GM21576 (cell line): ENCODE results near the gene DNASE1L1.

Experiments used
- ATAC-seq: cut with Tn5 transposase; IDR thresholded peaks from one replicate; pipeline ENCODE4 v1.9.1; 2021; ENCODE audit warnings: mild to moderate bottlenecking, moderate library complexity; ENCODE audit not compliant: unreplicated experiment

The DNASE1L1 gene

DNA sequence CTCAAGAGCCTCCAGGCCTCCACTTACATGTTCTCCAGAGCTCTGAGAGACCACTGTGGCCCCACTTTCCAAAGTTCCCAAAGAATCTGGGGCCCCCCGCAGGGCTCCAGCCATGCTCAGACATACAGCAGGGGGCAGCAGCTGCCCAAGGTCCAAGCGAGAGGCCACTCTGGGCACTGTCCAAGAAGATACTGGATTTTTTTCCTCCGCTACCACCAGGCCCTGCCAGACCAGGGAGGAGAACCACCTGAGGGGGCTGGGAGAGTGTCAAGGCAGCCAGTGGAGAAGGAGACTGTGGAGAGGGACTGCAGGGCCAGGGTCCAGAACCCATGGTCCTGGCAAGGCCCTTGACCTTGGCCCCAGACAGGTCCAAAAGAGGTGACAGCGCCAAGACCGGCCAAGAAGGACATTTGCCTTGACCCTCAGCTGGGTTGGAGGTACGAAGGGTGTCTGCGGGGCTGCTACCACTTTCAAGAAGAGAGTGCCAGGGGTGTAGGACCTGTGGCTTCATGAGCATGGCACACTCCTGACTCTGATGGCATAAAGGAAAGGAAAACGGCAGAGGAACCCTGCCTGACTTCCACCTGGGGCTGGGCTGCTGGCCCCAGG is 24.7 kb downstream of the DNASE1L1 start:
- ATAC-seq = no peak

DNA sequence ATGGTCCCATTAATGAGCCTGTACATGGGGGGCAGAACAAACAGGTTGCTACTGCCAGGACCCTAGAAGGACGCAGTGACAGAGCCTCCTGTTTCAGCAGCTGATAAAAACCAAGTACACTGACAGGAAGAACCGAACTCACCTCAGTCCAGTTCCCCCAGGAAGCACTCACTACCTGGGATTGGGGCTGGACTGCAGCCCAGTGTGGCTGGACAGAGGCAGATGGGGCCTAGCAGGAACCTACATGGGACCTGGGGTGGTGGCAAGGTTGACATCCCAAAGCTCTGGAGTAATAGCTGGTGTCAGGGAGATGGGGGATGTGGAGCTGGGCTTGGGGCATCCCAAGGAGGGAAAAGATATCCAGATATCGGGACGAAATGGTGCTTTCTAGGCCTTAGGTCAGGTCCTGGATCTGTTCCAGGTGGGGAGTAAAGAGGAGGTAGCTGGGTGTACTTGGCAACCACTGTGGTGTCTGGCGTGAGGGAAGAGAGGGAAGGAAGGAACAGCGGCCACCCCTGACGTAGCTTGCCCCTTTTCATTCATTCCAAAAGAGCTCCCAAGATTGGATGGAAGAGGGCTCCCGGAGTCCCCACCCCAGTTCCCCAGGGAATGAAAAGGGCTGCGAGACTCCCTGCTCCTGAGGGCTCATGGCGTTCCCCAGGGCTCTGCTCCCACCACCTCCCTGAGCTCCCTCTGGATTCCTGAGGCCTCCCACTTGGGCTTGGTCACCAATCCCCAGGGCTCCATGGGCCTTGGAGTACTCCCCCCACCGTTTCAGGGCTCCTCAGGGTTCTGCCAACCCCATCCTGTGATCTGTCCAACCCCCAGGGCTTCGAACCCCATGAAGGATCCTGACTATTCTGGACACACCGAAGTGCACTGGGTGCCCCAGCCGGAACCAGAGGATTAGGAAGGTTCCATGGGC is 25.4 kb downstream of the DNASE1L1 start:
- ATAC-seq = no peak

DNA sequence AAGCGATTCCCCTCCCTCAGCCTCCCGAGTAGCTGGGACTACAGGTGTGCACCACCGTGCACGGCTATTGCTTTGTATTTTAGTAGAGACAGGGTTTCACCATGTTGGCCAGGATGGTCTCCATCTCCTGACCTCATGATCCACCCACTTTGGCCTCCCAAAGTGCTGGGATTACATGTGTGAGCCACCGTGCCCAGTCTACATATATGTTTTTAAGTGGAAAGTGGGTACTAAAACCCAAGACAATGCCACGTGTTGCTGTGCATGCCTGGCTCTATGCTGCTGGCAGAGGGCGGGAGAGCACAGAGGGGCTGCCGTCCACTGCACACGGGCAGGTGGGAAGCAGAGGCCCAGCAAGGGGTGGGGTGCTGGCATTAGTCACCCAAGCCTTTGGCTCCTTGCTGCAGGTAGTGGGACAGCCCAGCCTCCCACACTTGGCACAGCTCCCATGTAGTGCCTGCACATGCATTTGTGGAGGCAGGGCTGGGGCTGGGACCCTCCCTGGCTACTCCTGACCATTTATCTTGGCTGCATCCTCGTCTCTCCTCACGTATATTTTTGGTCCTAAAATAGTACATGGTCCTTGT is 26.5 kb downstream of the DNASE1L1 start:
- no peak for ATAC-seq

DNA sequence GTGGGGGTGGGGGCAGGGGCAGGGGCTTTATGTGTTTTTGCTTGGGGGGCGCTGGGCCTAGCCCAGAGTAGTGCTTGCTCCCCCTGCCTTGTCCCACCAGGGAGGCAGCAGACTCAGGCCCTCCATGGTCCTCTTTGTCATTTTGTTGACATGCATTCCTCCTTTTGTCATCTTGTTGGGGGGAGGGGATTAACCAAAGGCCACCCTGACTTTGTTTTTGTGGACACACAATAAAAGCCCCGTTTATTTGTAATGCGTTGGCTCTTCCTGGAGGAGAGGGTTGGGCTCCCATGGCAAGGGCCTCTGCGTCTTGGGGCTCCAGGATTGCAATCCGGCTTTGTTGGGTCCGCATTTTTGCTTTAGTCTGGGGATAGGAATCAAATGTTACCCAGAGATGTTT is 27.8 kb downstream of the DNASE1L1 start:
- ATAC-seq = no peak

DNA sequence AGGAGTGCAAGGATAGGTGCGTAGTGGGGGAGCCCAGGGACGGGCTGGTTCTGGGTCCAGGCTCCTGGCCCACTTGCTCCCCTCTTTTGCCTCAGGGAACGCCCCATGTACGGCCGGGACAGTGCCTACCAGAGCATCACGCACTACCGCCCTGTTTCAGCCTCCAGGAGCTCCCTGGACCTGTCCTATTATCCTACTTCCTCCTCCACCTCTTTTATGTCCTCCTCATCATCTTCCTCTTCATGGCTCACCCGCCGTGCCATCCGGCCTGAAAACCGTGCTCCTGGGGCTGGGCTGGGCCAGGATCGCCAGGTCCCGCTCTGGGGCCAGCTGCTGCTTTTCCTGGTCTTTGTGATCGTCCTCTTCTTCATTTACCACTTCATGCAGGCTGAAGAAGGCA is 28.3 kb downstream of the DNASE1L1 start:
- ATAC-seq = no peak

DNA sequence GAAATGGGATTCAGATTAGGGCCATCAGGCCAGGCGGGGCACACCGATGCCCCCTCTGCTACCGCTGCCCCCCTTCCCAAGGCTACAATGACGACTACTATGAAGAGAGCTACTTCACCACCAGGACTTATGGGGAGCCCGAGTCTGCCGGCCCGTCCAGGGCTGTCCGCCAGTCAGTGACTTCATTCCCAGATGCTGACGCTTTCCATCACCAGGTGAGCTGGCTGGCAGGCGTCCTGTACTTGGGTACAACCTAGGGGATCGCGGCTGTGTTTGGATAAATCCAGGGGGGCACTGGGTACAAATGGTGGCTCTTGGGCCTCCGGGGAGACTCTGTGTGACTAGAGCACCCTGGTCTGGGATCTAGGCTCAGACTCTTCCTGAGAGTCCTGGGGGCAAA is 28.9 kb downstream of the DNASE1L1 start:
- no peak for ATAC-seq

DNA sequence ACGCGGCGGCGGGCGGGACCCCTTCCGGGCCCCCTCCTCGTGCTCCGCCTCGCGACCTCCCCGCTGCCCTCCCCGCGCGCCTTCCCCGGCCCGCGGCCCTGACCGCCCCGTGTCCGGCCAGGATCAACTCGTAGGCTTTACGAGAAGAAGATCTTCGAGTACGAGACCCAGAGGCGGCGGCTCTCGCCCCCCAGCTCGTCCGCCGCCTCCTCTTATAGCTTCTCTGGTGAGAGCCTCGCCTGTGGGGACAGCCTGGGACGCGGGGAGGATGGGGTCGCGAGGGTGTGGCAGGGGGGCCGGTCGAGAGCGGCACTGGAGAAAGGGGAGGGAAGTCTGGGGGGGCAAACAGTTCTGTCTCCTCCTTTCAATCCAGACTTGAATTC is 29.5 kb downstream of the DNASE1L1 start:
- no peak for ATAC-seq

DNA sequence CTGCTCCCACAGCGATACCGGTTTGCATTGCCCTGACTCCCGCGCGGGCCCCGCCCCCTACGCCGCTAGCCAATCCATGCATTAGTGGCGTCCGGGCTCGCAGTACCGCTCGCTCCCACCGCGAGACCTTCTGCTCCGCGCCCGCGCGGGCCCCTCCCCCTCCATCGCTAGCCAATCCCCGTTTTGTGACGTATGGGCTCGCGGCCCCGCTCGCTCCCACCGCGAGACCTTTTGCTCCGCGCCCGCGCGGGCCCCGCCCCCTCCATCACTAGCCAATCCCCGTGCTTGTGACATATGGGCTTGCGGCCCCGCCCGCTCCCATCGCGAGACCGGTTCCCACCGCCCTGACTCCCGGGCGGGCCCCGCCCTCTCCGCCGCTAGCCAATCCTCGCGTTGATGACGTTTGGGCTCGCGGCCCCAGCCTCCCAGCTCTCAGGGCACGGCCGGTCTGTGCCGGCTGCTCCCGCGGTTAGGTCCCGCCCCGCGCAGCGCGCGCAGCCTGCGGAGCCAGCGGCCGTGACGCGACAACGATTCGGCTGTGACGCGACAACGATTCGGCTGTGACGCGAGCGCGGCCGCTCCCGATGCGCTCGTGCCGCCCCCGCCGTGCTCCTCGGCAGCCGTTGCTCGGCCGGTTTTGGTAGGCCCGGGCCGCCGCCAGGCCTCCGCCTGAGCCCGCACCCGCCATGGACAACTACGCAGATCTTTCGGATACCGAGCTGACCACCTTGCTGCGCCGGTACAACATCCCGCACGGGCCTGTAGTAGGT is 30.1 kb downstream of the DNASE1L1 start, which contains the start of gene EMD:
TSS of gene EMD (plus strand) at position 497 of the 770 bp plus-strand sequence. CDS start at position 687, 190 bp downstream.
- peak; percentile 80 for ATAC-seq

DNA sequence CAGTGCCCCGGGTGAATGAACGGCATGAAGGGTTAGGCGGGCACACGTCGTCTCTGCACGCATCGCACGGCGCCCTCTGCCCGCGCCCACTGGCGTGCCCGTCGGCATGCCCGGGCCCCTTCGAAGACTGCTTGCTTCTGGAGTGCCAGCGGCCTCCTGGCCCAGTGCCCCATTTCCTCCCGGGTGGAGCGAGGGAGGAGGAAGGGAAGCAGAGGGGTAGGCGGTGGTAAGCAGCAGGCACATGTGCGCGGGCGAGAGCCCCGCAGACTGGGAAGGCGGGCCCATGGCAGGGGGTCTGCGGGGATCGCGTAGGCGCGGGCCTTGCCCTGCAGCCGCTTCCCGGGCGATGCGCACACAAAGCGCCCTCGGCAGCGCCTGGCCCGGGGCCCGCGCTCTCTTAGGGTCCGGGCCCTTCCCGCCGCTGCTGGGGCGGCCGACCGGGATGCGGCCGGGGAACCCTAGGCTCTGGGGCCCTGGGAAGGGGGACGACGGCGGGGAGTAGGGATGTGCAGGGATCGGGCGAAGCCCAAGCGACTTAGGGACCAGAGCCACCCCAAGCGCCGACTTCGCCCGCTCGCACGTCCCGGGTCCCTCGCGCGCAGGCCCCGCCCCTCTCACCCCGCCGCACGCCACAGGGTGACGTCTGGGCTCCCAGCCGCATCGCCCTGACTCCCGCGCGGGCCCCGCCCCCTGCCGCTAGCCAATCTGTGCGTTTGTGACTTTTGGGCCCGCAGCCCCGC is 30.8 kb downstream of the DNASE1L1 start:
- ATAC-seq = peak; percentile 3

DNA sequence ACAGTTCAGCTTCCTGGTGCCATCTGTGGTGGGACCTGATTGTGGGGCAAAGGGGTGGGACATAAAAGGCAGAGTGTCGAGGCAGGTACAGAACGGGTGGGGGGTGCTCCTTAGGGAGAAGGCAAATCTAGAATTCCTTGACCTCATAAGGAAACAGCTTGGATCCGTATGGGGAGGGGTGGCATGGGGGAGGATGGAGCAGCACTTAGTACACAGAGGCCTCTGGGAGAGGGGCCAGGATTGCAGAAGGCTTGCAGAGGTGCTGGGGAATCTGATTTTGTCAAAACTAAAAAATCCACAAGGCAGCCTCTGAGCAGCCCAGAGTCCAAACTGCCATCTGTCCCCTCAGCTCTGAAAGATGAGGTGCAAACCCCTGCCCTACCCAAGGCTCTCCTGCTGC is 32.3 kb downstream of the DNASE1L1 start:
- no peak for ATAC-seq

DNA sequence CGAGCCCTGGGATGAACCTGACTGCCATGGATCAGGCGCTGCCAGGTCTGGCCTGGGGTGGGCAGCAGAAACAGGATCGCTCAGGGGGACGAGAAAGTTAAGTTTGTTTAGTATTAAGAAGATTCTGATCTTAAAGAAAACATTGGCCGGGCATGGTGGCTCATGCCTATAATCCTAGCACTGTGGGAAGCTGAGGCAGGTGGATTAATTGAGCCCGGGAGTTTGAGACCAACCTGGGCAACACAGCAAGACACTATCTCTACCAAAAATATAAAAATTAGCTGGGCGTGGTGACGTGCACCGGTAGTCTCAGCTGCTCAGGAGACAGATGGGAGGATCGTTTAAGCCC is 33.9 kb downstream of the DNASE1L1 start:
- no peak for ATAC-seq

DNA sequence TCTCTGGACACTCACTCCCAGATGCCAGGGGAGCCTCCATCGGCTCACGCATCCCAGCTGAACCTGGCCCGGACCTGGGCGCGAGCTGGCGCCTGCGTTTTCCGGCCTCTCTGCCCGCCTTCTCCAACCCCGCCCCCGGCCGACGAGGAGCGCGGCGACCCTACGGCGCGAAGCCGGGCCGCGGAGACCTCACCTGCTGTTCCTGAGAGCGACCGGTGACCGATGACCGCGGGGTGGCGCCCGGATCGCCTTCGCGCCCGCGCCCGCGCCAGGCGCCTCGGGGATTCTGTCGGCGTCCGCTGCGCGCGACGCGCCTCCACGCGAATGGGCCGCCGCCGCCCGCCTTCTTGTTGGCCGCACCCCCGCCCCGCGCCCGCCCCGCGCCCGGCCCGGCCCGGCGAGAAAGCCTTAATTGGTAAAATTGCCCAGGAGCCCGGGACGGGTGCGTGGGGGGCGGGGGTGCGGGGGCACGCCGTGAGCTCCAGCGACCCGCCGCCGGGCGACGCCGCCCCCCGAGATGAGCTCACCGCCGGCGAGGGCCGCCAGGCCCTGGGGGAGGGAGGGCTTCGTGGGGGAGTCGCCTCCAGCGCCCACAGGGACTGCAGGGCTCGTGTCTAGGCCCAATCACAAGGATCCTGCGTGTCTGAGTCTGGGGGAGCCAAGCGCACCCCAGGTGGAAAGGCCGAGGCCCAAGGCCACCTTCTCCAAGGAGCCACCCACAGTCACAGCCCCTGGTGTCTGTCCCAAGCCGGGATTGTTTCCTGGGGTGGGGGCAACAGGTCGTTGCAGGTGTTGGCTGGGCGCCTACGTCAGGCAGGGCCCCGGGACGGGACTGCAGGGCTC is 34.5 kb downstream of the DNASE1L1 start, which contains the start of gene FLNA:
TSS of gene FLNA (minus strand) at position 322 of the 843 bp plus-strand sequence. CDS start 3,389 bp downstream, outside the sequence.
- no peak for ATAC-seq

DNA sequence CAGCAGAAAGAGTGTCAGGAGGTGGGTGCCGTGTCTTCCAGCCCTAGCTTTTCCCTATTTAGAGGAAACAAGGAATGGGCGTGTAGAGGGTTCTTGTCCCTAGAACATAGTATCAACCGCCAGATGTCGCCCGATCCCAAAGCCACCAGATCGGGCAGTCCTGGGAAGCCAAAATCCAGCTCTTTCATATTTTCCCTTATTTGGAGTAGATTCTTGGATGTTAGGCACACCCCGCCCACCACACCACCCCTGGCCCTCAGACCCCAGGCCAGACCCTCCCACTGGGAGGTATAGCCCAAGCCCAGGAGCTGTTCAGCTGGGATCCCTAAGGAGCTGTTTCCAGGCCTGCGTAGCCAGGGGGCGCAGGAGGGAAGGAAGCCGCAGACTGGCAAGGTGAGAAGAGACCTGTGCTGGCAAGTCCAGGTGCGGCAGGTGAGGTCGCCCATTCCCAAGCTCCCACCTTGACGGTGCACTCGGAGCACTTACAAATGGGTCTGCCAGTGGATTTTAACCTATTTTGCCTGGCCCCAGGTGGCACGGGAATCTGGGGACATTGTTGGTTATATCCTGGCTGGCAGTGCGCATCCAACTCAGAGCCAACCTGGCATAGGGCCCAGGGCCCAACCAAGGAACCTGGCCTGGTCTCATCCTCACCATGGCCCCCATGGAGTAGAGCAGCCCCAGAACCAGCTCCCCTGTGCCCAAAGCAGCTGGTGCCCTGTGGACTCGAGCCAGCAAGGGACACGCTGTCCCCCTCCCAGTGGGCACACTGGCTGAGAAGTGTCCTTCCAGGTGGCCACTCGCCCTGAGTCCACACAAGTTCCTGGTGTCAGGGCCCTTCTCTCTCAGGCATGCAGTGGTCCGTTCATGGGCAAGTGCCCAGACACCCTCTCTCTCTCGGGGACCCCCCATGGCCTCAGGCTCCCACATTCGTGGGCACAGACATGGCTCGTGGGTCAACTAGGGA is 35.4 kb downstream of the DNASE1L1 start:
- no peak for ATAC-seq

DNA sequence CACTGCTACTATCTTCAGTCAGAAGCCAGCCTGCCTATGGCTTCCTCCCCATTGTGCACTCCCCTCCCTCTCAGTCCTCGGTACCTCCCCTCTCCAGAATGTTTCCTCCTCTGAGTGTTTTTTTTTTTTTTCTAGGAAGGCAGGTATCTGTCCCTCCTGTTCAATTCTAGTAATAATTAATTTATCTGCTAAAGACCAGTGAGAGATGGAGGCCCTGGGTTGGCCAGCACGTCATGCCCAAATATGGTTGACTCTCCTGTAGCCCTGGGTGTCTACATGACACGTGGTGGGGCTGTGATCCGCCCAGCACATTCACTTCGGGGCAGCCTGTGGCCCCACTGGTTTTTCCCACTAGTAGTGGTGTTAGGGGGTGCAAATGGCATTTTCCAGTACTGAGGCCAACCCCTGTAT is 36.4 kb downstream of the DNASE1L1 start:
- no peak for ATAC-seq

DNA sequence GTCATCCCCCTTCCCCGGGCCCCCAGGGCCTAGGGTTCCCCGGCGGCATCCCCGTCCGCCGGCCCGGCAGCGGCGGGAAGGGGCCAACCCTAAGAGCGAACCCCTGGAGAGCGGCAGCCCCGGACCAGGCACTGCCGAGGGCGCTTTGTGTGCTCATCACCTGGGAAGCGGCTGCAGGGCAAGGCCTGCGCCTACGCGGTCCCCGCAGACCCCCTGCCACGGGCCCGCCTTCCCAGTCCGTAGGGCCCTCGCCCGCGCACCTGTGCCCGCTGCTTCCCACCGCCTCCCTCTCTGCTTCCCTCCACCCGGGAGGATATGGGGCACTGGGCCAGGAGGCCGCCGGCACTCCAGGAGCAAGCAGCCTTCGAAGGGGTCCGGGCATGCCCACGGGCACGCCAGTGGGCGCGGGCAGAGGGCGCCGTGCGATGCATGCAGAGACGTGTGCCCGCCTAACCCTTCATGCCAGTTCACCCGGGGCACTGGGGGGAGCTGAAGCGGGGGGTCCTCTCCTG is 37.2 kb downstream of the DNASE1L1 start:
- no peak for ATAC-seq

DNA sequence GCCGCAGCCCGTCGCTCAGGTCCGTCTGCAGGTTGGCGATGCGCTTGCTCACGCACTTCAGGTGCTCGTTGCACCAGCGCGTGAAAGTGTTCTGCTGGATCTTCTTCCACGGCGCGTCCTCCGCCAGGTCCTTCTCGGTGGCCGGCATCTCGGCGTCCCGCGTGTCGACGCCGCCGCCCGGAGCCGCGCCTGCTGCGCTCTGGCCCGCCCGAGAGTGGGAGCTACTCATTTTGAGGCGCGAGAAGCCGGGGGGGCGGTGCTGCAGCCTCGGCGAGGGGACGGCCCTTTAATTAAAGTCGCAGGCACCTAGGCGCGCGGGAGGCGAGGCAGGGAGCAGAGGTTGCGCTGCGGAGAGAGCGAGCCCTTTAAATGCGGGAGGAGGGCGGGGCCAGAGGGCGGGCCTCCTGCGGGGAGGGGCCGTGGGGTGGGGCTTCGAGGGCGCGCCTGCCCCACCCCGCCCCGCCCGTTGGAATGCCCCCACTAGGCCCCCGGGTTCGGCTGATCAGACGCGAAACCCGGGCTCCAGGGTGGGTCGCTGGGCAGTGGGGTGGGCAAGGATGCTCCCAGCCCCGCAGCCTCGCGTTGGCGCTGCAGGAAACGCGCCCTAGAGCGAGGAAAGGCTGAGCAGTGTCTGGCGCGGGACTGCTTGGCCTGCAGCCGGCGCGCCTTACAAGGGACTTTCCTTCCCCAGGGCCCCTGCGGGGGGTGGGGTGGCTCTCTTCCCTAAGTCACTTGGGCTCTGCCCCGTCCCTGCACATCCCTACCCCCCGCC is 37.9 kb downstream of the DNASE1L1 start:
- peak; percentile 57 for ATAC-seq

DNA sequence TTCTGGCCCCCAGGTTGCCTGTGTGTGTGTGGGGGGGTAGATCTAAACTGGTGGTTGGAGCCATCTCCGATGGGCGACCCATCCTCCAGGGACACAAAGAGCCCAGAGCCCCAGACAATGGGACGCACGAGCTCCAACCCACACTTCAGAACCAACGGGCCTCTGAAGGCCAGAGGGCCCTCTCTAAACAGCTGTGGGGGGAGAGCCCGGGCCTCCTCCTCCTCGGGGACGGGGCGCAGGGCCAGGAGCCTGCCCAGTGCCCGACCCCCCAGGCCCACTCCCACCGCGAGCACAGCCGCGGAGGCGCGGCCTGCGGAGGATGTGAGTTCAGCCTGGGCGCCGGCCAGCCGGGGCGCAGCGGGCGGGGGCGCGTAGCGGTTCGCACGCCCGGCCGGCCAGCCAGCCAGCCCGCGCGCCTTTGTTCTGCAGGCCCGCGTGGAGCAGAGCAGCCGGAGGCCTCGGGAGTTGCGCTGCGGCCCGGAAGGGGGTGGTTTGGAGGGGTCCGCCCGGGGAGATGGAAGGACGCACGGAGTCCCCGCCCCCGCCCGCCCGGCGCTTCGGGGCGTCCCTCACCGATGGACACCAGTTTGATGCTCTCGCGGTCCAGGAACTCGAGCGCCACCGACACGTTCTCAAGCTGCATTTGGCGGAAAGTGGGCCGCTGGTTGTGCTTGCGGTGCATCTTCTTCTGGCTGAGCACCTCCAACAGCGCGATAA is 38.6 kb downstream of the DNASE1L1 start:
- ATAC-seq = no peak
